IMR-90 (cell line): ENCODE measurements around the gene UNK. TPM values are rescaled to one million over a fixed set of nuclear protein-coding genes. Genes with fewer than 3 reads are reported as not detected.
A peak's percentile ranks its signal among the peaks of the same experiment; 100 is the strongest.

Experiments used
- ATAC-seq: fragments of 200-7000 bp; cut with Tn5 transposase; 2 replicates; pipeline ENCODE4 v1.9.1; 2020; ENCODE audit warnings: low read depth, mild to moderate bottlenecking, moderate library complexity
- BruUV-seq: library from RNA; stranded (reverse); fragments of 400-500 nt; replicated peaks from 2 replicates; lab custom pipeline; 2021; lab: Mats Ljungman, UMichigan
- CTCF ChIA-PET: fragments of 300-600 bp; formaldehyde crosslinking; extraction: SDS; loops from one replicate; lab custom pipeline; 2021; ENCODE audit warnings: antibody characterized with exemption; lab: Yijun Ruan, JAX
- POLR2A ChIA-PET: fragments of 300-600 bp; sonication (Branson Sonifier 250); formaldehyde crosslinking; loops from one replicate; lab custom pipeline; 2022; ENCODE audit warnings: antibody characterized with exemption; ENCODE audit not compliant: unreplicated experiment; lab: Charles Lee
- DNase-seq: peaks from one replicate; pipeline ENCODE4 v3.0.0; 2013
- H2AFZ ChIP-seq: replicated peaks from 2 replicates; pipeline ENCODE3; 2013; ENCODE audit warnings: low read length, mild to moderate bottlenecking; ENCODE audit not compliant: poor library complexity
- H2AK5ac ChIP-seq: 2 replicates; pipeline ENCODE4 v1.6.1; 2013; ENCODE audit warnings: low read depth, low read length, inconsistent platforms
- H2AK9ac ChIP-seq: replicated peaks from 2 replicates; pipeline ENCODE3; 2013; ENCODE audit warnings: mild to moderate bottlenecking, low read depth, low read length, moderate library complexity; ENCODE audit not compliant: poor library complexity
- H2BK120ac ChIP-seq: 2 replicates; pipeline ENCODE4 v1.6.1; 2013; ENCODE audit warnings: low read depth, low read length, inconsistent platforms
- H2BK15ac ChIP-seq: 3 replicates; pipeline ENCODE4 v1.6.1; 2013; ENCODE audit warnings: low read depth, low read length, inconsistent platforms
- H2BK20ac ChIP-seq: 2 replicates; pipeline ENCODE4 v1.6.1; 2013; ENCODE audit warnings: low read depth, mild to moderate bottlenecking, inconsistent platforms, low read length, moderate library complexity
- H2BK5ac ChIP-seq: 2 replicates; pipeline ENCODE4 v1.6.1; 2013; ENCODE audit warnings: mild to moderate bottlenecking, low read depth, low read length, inconsistent platforms; ENCODE audit not compliant: poor library complexity, severe bottlenecking
- H3K14ac ChIP-seq: replicated peaks from 2 replicates; pipeline ENCODE4 v1.6.1; 2013; ENCODE audit warnings: low read depth, low read length, inconsistent platforms
- H3K18ac ChIP-seq: 2 replicates; pipeline ENCODE4 v1.6.1; 2013; ENCODE audit warnings: low read depth, low read length, control low read depth
- H3K23ac ChIP-seq: 2 replicates; pipeline ENCODE4 v1.6.1; 2013; ENCODE audit warnings: low read depth, low read length, inconsistent platforms
- H3K27ac ChIP-seq: 2 replicates; pipeline ENCODE4 v1.5.1; 2013; ENCODE audit warnings: mild to moderate bottlenecking, control low read depth, low read length; ENCODE audit not compliant: insufficient read depth
- H3K27me3 ChIP-seq: 2 replicates; pipeline ENCODE4 v1.6.1; 2013; ENCODE audit warnings: low read length; ENCODE audit not compliant: control insufficient read depth, insufficient read depth
- H3K36me3 ChIP-seq: 2 replicates; pipeline ENCODE4 v1.6.1; 2013; ENCODE audit warnings: low read length, mixed read lengths; ENCODE audit not compliant: control insufficient read depth, insufficient read depth
- H3K4ac ChIP-seq: 2 replicates; pipeline ENCODE4 v1.6.1; 2013; ENCODE audit warnings: low read depth, low read length, inconsistent platforms
- H3K4me1 ChIP-seq: 2 replicates; pipeline ENCODE4 v1.6.1; 2013; ENCODE audit warnings: low read length, mixed read lengths; ENCODE audit not compliant: control insufficient read depth, insufficient read depth
- H3K4me2 ChIP-seq: 2 replicates; pipeline ENCODE4 v1.6.1; 2013; ENCODE audit warnings: low read depth, mild to moderate bottlenecking, control low read depth, low read length, moderate library complexity
- H3K4me3 ChIP-seq: 2 replicates; pipeline ENCODE4 v1.5.1; 2013; ENCODE audit warnings: low read depth, mild to moderate bottlenecking, control low read depth, low read length, moderate library complexity; ENCODE audit not compliant: insufficient read depth
- H3K56ac ChIP-seq: 2 replicates; pipeline ENCODE4 v1.6.1; 2013; ENCODE audit warnings: low read length, inconsistent platforms; ENCODE audit not compliant: insufficient read depth; ENCODE audit errors: extremely low read depth
- H3K79me1 ChIP-seq, 2 experiments: 2 replicates each; pipeline ENCODE4 v1.6.1; 2013; ENCODE audit warnings: low read length in 2 of 2, inconsistent platforms in 1 of 2, low read depth in 1 of 2
- H3K9ac ChIP-seq: 2 replicates; pipeline ENCODE4 v1.6.1; 2013; ENCODE audit warnings: low read depth, low read length, control low read depth
- H3K9me1 ChIP-seq: 2 replicates; pipeline ENCODE4 v1.6.1; 2013; ENCODE audit warnings: low read length, inconsistent platforms; ENCODE audit not compliant: insufficient read depth
- H3K9me3 ChIP-seq: 2 replicates; pipeline ENCODE4 v1.6.1; 2013; ENCODE audit warnings: low read length; ENCODE audit not compliant: control insufficient read depth, insufficient read depth
- H4K20me1 ChIP-seq: 2 replicates; pipeline ENCODE4 v1.6.1; 2013; ENCODE audit warnings: low read length, inconsistent platforms; ENCODE audit not compliant: insufficient read depth
- H4K5ac ChIP-seq: 2 replicates; pipeline ENCODE4 v1.6.1; 2013; ENCODE audit warnings: mild to moderate bottlenecking, low read depth, low read length, control low read depth
- H4K8ac ChIP-seq, 2 experiments: 2 replicates each; pipeline ENCODE4 v1.6.1; 2013; ENCODE audit warnings: low read depth in 2 of 2, low read length in 2 of 2, control low read depth in 1 of 2, inconsistent platforms in 1 of 2
- H4K91ac ChIP-seq: 2 replicates; pipeline ENCODE4 v1.6.1; 2013; ENCODE audit warnings: low read depth, low read length, inconsistent platforms; ENCODE audit not compliant: insufficient read depth
- CTCF ChIP-seq: conservative IDR thresholded peaks from 2 replicates; pipeline ENCODE4 v1.5.1; 2012; ENCODE audit warnings: mild to moderate bottlenecking, low read depth, low read length, improper control_type of control experiment
- FOS ChIP-seq: fragments of 150-350 bp; IDR thresholded peaks from 2 replicates; pipeline ENCODE4 v1.6.1; 2016; ENCODE audit warnings: low read depth, low read length
- NFE2L2 ChIP-seq: fragments of 150-350 bp; IDR thresholded peaks from 2 replicates; pipeline ENCODE4 v1.6.1; 2016; ENCODE audit warnings: low read depth, mild to moderate bottlenecking, low read length
- RAD21 ChIP-seq: IDR thresholded peaks from 2 replicates; pipeline ENCODE4 v1.6.1; 2012; ENCODE audit warnings: low read length, improper control_type of control experiment
- SMC3 ChIP-seq: fragments of 150-350 bp; IDR thresholded peaks from 2 replicates; pipeline ENCODE4 v1.6.1; 2016; ENCODE audit warnings: low read depth, mild to moderate bottlenecking, antibody characterized with exemption, low read length, moderate library complexity
- WGBS, 2 experiments: methylation state at CpG; one replicate each; pipeline versions ENCODE4 v1.1.5 to v1.1.7; 2013; ENCODE audit warnings: missing lambda C conversion rate in 2 of 2; ENCODE audit not compliant: insufficient read length in 1 of 2; ENCODE audit errors: extremely low coverage in 2 of 2; 5-methylcytosine and 5-hydroxymethylcytosine counted together
- dilution Hi-C: fragments of 300-500 bp; cut with HindIII; formaldehyde crosslinking; loops from one replicate; pipeline ENCODE4 v1.14.3; 2018; ENCODE audit warnings: low sequenced_read_pairs; ENCODE audit not compliant: unreplicated experiment
- in situ Hi-C: fragments of 300-500 bp; cut with MboI; formaldehyde crosslinking; loops from 3 replicates; pipeline ENCODE4 v1.14.3; 2019; ENCODE audit warnings: low sequenced_read_pairs, inconsistent platforms, mixed read lengths
- intact Hi-C: fragments of 100-400 bp; cut with micrococcal nuclease; formaldehyde crosslinking; loops from 2 replicates; pipeline ENCODE4 v1.10.0; 2022
- polyA plus RNA-seq, 3 experiments: library from polyadenylated mRNA; depleted of rRNA; stranded (reverse); fragments of >200 nt; gene quantifications; 2 replicates each; pipeline ENCODE4 v1.2.3, GENCODE V29; 2012; ENCODE audit warnings: low replicate concordance in 1 of 3
- total RNA-seq: library from RNA; depleted of rRNA; stranded (reverse); fragments of >200 nt; gene quantifications from 2 replicates; pipeline ENCODE4 v1.2.3, GENCODE V29; 2012

The UNK gene
- total and polyA plus RNA-seq, 2 of the 4 experiments (the other 2 are of a cell fraction), result 15.4 to 17.3 TPM

GRCh38 chr17:75749545-75750389 lies 34.8 kb upstream of the UNK start:
- intact Hi-C loops, result loop anchor here (5.0 kb wide), 1 partner anchor 232 kb away; the partner anchor contains the start of genes CASKIN2 and TSEN54
- Histone ChIP-seq H3K9ac (no peak overlapping the region), H3K56ac (no peak overlapping the region), H3K36me3 (no peaks in the 10 kb centered on the region), H3K18ac (no peak overlapping the region), H2BK20ac (no peak overlapping the region), H3K4ac (no peak overlapping the region), H2BK5ac (no peak overlapping the region), H2BK120ac (no peak overlapping the region), H3K27me3 (no peaks in the 10 kb centered on the region; the same call in 1 of the 2 replicates), H3K23ac (no peak overlapping the region), H3K4me2 (peak overlapping the region; percentile 75), H3K4me3 (no peak overlapping the region), H2AFZ (peak overlapping the region; percentile 96), H4K5ac (0 out of 2 replicates have a peak overlapping the region, but pooled peaks have one; percentile 14), H3K27ac (no peak overlapping the region), H3K4me1 (peaks cover 6% of the 10 kb centered on the region), H2AK5ac (no peak overlapping the region), H4K20me1 (no peaks in the 10 kb centered on the region), H3K14ac (no peak overlapping the region), H3K9me3 (no peaks in the 10 kb centered on the region), H2BK15ac (no peak overlapping the region), H3K79me1 (no peaks in the 10 kb centered on the region), H2AK9ac (peak overlapping the region; percentile 82), H4K91ac (no peak overlapping the region), H3K9me1 (0 out of 2 replicates have a peak, but pooled peaks cover 1% of the 10 kb centered on the region), H4K8ac (peak overlapping the region in 1 of 2 experiments; percentile 78; a peak in 1 of 4 replicates)
- ChIA-PET POLR2A (no interaction called here), CTCF (interaction anchor here (0.5 to 4.6 kb wide), 12 partner anchors 10 to 177 kb away, joined by 3 to 53 read pairs (median 4); partner anchors contain the start of genes GALK1 and SMIM5)
- DNase-seq (peak; percentile 52), ATAC-seq (peak; percentile 73)
- no TSS peak for BruUV-seq
- WGBS, 2 experiments, result 0% methylated on average over 6 of the region's 20 CpGs; no CpG with 5 or more reads in 1 of the 2 experiments
- TF ChIP-seq CTCF, result peak; percentile 87
- TF ChIP-seq FOS, result no peak
- no peak for TF ChIP-seq NFE2L2
- TF ChIP-seq RAD21, result peak; percentile 82
- TF ChIP-seq SMC3, result peak; percentile 63
- in situ Hi-C loops, result loop anchor here (5.0 to 10.0 kb wide), 3 partner anchors 77 to 325 kb away; partner anchors contain the start of gene SMIM5
- dilution Hi-C loops, result no loop called here
